Cardiac muscle cell (in vitro differentiated cells and primary cell): ENCODE results near the gene RHOBTB1. TPM values are rescaled to one million over a fixed set of nuclear protein-coding genes. Genes with fewer than 3 reads are reported as not detected.

Experiments
- DNase-seq, 2 donors: peaks; one replicate each; pipeline versions ENCODE4 v3.0.0 to v3.0.0-alpha.2; 2010 to 2017; ENCODE audit warnings: low read depth in 1 of 2, low spot score in 1 of 2
- H3K27ac ChIP-seq: fragments of 200-600 bp; sonication (generic); 2 replicates; pipeline ENCODE4 v1.5.1; 2016
- H3K27me3 ChIP-seq: fragments of 200-600 bp; sonication (generic); 2 replicates; pipeline ENCODE4 v1.6.0; 2016; ENCODE audit warnings: control low read depth
- H3K36me3 ChIP-seq: fragments of 200-600 bp; sonication (generic); 2 replicates; pipeline ENCODE4 v1.5.1; 2016; ENCODE audit warnings: control low read depth
- H3K4me1 ChIP-seq: fragments of 200-600 bp; sonication (generic); 2 replicates; pipeline ENCODE4 v1.8.1; 2017; ENCODE audit warnings: low read depth, mild to moderate bottlenecking, mixed run types
- H3K4me3 ChIP-seq: fragments of 200-600 bp; sonication (generic); 2 replicates; pipeline ENCODE4 v1.5.1; 2016; ENCODE audit warnings: mild to moderate bottlenecking
- H3K9me3 ChIP-seq: fragments of 200-600 bp; sonication (generic); 2 replicates; pipeline ENCODE4 v1.5.1; 2017; ENCODE audit warnings: low read depth, mild to moderate bottlenecking, control low read depth
- CTCF ChIP-seq: IDR thresholded peaks from 2 replicates; pipeline ENCODE4 v1.5.1; 2012; ENCODE audit warnings: low read depth, mild to moderate bottlenecking, low read length
- polyA plus RNA-seq: library from polyadenylated mRNA; unstranded; fragments of >200 nt; fragmentation: Nextera tagmentation; extraction: Ambion mirVana; gene quantifications from 2 replicates; pipeline ENCODE4 v1.2.1, GENCODE V29; 2016
- total RNA-seq: library from RNA; depleted of rRNA; stranded (reverse); fragments of >200 nt; gene quantifications from 2 replicates; pipeline ENCODE4 v1.2.3, GENCODE V29; 2016

RHOBTB1 gene
- total and polyA plus RNA-seq, 2 experiments from 2014 or later: 12.5 to 23.6 TPM

GRCh38 chr10:60963441-60964256, 19.7 kb upstream of the RHOBTB1 start:
- no peak for TF ChIP-seq CTCF
- no peak overlapping the region for H3K27ac ChIP-seq

GRCh38 chr10:60962946-60963345, 19.0 kb upstream of the RHOBTB1 start:
- Histone ChIP-seq H3K27me3 (no peaks in the 10 kb centered on the region), H3K36me3 (no peaks in the 10 kb centered on the region), H3K4me1 (no peaks in the 10 kb centered on the region), H3K4me3 (no peak overlapping the region), H3K9me3 (no peaks in the 10 kb centered on the region), H3K27ac (no peak overlapping the region)
- DNase-seq: peak in 1 of 2 donors; percentile 53
- no peak for TF ChIP-seq CTCF

More at GRCh38 chr10:60963441-60964256, 19.7 kb upstream of the RHOBTB1 start:
- DNase-seq: peak in 1 of 2 donors; percentile 81
- H3K4me3 ChIP-seq: no peak overlapping the region
- H3K36me3 ChIP-seq: no peaks in the 10 kb centered on the region
- no peaks in the 10 kb centered on the region for H3K9me3 ChIP-seq
- H3K4me1 ChIP-seq: no peaks in the 10 kb centered on the region
- H3K27me3 ChIP-seq: no peaks in the 10 kb centered on the region

GRCh38 chr10:60960913-60961312, 16.9 kb upstream of the RHOBTB1 start:
- Histone ChIP-seq H3K27ac (no peak overlapping the region), H3K4me3 (no peak overlapping the region), H3K36me3 (no peaks in the 10 kb centered on the region), H3K27me3 (no peaks in the 10 kb centered on the region), H3K9me3 (no peaks in the 10 kb centered on the region), H3K4me1 (no peaks in the 10 kb centered on the region)
- no peak for TF ChIP-seq CTCF
- DNase-seq: no peak

- Histone ChIP-seq H3K27me3 (no peaks in the 10 kb centered on the region), H3K4me3 (no peak overlapping the region), H3K27ac (no peak overlapping the region), H3K4me1 (no peaks in the 10 kb centered on the region), H3K36me3 (no peaks in the 10 kb centered on the region), H3K9me3 (no peaks in the 10 kb centered on the region)
- TF ChIP-seq CTCF: no peak
- DNase-seq: no peak
These were observed 16.0 kb upstream of the RHOBTB1 start for GRCh38 chr10:60960031-60960430.

GRCh38 chr10:60958892-60959601, 15.1 kb upstream of the RHOBTB1 start:
- Histone ChIP-seq H3K27me3 (no peaks in the 10 kb centered on the region), H3K4me3 (no peak overlapping the region), H3K9me3 (no peaks in the 10 kb centered on the region), H3K4me1 (no peaks in the 10 kb centered on the region), H3K27ac (no peak overlapping the region), H3K36me3 (no peaks in the 10 kb centered on the region)
- peak in 1 of 2 donors; percentile 30 for DNase-seq
- TF ChIP-seq CTCF: no peak
